ENCODE data around the gene DEPP1. TPM values are rescaled to one million over a fixed set of nuclear protein-coding genes. Genes with fewer than 3 reads are reported as not detected.

Gene DEPP1
- total RNA-seq, 3 donors from 2014 or later: 14.8 to 19.0 (median 18.1) TPM

DNA sequence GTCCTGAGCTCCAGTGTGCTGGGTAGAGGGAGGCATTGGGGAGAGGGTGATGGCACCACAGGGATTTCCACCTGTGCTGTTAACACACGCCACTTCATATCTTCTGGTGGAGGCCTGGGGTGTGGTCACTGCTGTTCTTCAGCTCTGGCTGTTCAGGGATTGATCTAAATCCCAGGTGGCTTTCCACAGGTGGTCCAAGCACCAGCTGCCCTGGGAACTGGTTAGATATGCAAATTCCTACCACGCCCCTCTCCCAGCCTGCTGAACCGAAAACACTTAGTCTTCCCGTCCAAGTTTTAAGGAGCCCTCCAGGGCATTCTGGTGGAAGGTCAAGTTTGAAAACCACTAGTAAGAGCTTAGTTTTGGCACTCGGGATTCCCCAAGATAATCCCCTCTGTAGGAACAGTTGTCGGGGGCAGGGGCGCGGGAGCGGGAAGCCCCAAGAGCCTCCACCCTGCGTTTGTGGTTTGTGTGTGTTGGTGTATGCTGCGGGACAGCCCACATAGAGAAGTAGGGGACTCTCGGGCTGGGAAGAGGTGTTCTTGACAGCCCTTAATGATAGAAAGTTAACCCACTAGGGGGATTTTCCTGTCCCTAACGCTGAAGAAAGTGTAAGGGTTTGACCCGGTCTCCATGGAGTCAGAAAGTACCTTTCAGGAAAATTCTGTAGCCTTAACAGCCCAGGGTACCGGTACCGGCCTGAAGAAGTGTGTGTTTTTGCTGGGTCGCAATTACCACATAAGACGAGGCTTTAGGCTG is 5.1 kb downstream of the DEPP1 start:
- no peak for ATAC-seq
- H3K36me3 ChIP-seq (ENCODE audit: low read depth): no peaks in the 10 kb centered on the region
- H3K4me1 ChIP-seq (ENCODE audit: low read depth): peaks cover 21% of the 10 kb centered on the region
- intact Hi-C loops (cut with DNase I, micrococcal nuclease): loop anchor here in 1 of 2 donors (2.0 kb wide), 1 partner anchor 41 kb away; no protein-coding TSS in a partner anchor
- H3K9me3 ChIP-seq: no peaks in the 10 kb centered on the region
- H3K4me3 ChIP-seq: no peak overlapping the region
- DNase-seq: no peak
- TF ChIP-seq, protein P1, sequence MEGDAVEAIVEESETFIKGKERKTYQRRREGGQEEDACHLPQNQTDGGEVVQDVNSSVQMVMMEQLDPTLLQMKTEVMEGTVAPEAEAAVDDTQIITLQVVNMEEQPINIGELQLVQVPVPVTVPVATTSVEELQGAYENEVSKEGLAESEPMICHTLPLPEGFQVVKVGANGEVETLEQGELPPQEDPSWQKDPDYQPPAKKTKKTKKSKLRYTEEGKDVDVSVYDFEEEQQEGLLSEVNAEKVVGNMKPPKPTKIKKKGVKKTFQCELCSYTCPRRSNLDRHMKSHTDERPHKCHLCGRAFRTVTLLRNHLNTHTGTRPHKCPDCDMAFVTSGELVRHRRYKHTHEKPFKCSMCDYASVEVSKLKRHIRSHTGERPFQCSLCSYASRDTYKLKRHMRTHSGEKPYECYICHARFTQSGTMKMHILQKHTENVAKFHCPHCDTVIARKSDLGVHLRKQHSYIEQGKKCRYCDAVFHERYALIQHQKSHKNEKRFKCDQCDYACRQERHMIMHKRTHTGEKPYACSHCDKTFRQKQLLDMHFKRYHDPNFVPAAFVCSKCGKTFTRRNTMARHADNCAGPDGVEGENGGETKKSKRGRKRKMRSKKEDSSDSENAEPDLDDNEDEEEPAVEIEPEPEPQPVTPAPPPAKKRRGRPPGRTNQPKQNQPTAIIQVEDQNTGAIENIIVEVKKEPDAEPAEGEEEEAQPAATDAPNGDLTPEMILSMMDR (IDR thresholded peaks at IDR 0.05): no peak

DNA sequence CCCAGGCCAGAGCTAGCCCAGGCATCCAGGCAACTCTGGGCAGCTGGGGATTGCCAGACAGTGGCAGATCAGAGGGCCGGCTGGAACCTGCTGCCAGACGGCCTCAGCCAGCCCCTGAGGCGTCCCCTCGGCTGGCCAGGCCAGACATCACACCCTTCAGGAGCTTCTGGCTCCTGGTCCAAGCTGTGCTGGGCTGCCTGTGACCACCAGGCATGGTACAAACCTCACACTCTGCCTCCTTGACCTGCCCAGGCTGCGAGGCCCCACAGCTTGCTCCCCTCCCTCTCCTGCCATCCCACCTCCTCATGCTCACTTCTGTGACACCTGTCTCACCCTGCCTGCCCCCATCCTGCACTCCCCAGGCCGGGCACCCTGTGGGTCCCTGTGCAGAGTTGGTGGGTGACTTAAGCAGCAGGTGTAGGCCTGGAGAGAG is 5.7 kb downstream of the DEPP1 start:
- intact Hi-C loops (cut with DNase I, micrococcal nuclease): no loop called here
- ATAC-seq (no peak), DNase-seq (no peak)
- H3K4me1 ChIP-seq (ENCODE audit: low read depth): peaks cover 15% of the 10 kb centered on the region
- no peaks in the 10 kb centered on the region for H3K9me3 ChIP-seq
- no peaks in the 10 kb centered on the region for H3K36me3 ChIP-seq (ENCODE audit: low read depth)
- TF ChIP-seq, protein P1 (IDR thresholded peaks at IDR 0.05): no peak
- no peak overlapping the region for H3K4me3 ChIP-seq

DNA sequence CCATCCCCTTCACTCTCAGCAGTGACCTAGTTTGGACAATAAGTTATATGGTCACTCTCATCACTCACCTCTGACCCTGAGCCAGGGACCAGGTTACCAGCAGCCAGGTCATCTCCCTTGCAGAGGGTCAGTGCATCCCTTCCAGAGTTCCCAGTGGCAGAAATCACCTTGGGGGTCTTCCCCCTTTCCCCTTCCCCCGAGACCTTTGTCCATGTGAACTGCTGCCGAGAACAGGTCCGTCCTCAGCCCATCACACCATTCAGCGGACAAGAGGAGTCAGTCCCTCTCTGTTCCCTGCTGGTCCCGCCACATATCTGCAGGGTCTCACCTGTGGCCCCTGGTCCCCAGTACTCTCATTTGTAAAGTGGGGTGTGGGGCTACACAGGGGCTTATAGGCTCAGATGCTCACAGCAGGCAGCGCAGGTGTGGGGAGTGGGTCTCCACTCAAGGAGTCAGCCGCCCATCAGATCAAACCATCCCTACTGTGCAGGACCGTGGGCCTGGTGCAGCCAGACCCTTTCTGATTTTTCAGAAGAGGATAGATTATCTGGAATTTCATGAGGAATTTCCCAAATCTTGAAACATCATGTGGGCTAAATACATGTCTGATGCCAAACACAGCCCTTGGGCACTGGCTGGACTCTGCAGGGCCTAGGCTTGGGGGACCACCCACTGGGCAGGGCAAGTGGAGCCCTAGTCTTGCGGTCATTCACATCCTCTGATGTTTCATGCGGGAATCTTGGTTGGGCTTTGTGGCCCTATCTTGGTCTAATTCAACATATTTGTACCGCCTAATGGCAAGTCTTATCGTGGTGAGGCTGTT is 6.5 kb downstream of the DEPP1 start:
- TF ChIP-seq, protein P1 (IDR thresholded peaks at IDR 0.05): no peak
- intact Hi-C loops (cut with DNase I, micrococcal nuclease): no loop called here

DNA sequence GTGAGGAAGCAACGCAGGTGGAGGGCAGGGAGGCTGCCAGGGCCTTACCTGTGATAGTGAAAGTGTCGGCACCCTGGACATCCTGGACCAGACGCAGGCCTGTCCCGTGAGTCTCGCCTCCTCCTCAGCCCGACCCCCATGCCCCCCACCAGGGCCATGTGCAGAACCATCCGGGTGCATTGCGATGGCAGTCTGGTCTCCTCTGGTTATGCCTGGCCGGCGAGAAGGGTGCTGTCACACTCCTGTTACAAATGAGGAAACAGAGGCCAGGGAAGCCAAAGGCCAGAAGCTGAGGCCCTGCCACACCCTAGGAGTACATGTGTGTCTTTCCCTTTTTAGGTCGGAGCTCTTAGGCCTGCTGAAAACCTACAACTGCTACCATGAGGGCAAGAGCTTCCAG is 7.2 kb downstream of the DEPP1 start:
- Histone ChIP-seq H3K36me3 (ENCODE audit: low read depth) (no peaks in the 10 kb centered on the region), H3K9me3 (no peaks in the 10 kb centered on the region), H3K4me3 (no peak overlapping the region), H3K4me1 (ENCODE audit: low read depth) (peaks cover 15% of the 10 kb centered on the region)
- DNase-seq (no peak), ATAC-seq (no peak)
- intact Hi-C loops (cut with DNase I, micrococcal nuclease): no loop called here
- TF ChIP-seq, protein P1 (IDR thresholded peaks at IDR 0.05): no peak

More for the DNA sequence above, 6.5 kb downstream of the DEPP1 start:
- H3K9me3 ChIP-seq: no peaks in the 10 kb centered on the region
- DNase-seq (no peak), ATAC-seq (no peak)
- no peak overlapping the region for H3K4me3 ChIP-seq
- H3K4me1 ChIP-seq (ENCODE audit: low read depth): peaks cover 15% of the 10 kb centered on the region
- no peaks in the 10 kb centered on the region for H3K36me3 ChIP-seq (ENCODE audit: low read depth)

DNA sequence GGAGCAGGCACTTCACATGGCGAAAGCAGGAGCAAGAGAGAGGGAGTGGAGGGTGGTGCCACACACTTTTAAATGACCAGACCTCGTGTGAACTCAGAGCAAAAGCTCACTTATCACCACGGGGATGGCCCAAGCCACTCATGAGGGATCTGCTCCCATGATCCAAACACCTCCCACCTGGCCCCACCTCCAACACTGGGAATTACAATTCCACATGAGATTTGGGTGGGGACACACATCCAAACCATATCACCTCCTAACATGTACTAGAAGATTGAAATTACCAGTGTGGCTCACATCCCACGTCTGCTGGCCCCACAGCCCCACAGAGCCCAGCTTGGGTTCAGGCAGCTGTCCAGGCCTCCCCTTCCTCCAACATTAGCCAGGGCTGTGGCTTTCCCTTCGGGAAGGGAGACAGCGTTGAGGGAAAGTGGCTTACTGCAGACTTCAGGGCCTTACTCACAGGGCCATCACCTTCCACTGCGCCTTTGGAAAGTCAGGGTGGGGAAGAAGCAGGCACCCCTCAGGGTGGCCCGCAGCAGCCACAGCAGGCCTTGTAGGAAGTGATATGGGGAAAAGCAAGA is 7.7 kb downstream of the DEPP1 start:
- Histone ChIP-seq H3K9me3 (no peaks in the 10 kb centered on the region), H3K36me3 (ENCODE audit: low read depth) (no peaks in the 10 kb centered on the region), H3K4me3 (no peak overlapping the region), H3K4me1 (ENCODE audit: low read depth) (peaks cover 17% of the 10 kb centered on the region)
- TF ChIP-seq, protein P1 (IDR thresholded peaks at IDR 0.05): no peak
- DNase-seq: no peak
- ATAC-seq: no peak
- intact Hi-C loops (cut with DNase I, micrococcal nuclease): no loop called here
